HUES6 (cell line): Measurements from ENCODE around the gene ST8SIA4.
A peak's percentile ranks its signal among the peaks of the same experiment; 100 is the strongest.

Experiments used
- H3K27ac ChIP-seq: 2 replicates; pipeline ENCODE4 v1.7.0; 2013; ENCODE audit warnings: low read depth, mild to moderate bottlenecking, low read length, inconsistent platforms
- H3K27me3 ChIP-seq: 2 replicates; pipeline ENCODE4 v1.6.1; 2013; ENCODE audit warnings: low read length; ENCODE audit not compliant: control insufficient read depth, insufficient read depth
- H3K36me3 ChIP-seq: 2 replicates; pipeline ENCODE4 v1.6.1; 2013; ENCODE audit warnings: low read length; ENCODE audit not compliant: control insufficient read depth, insufficient read depth
- H3K4me1 ChIP-seq: 2 replicates; pipeline ENCODE4 v1.6.1; 2013; ENCODE audit warnings: low read length; ENCODE audit not compliant: control insufficient read depth, insufficient read depth
- H3K4me3 ChIP-seq: 2 replicates; pipeline ENCODE4 v1.5.1; 2013; ENCODE audit warnings: low read depth, low read length
- H3K9ac ChIP-seq: one replicate; pipeline ENCODE4 v1.6.1; 2013; ENCODE audit warnings: mild to moderate bottlenecking, low read length
- H3K9me3 ChIP-seq: 2 replicates; pipeline ENCODE4 v1.6.1; 2013; ENCODE audit warnings: low read depth, low read length; ENCODE audit not compliant: control insufficient read depth, insufficient read depth

ST8SIA4 gene

GRCh38 chr5:100846772-100847171 lies 56.3 kb downstream of the ST8SIA4 start:
- H3K4me3 ChIP-seq: no peak overlapping the region
- no peaks in the 10 kb centered on the region for H3K27me3 ChIP-seq
- H3K4me1 ChIP-seq: peaks cover 1% of the 10 kb centered on the region
- no peaks in the 10 kb centered on the region for H3K36me3 ChIP-seq
- H3K9ac ChIP-seq: no peak overlapping the region
- no peak overlapping the region for H3K27ac ChIP-seq
- no peaks in the 10 kb centered on the region for H3K9me3 ChIP-seq

- Histone ChIP-seq H3K9me3 (no peaks in the 10 kb centered on the region), H3K4me3 (no peak overlapping the region), H3K27me3 (no peaks in the 10 kb centered on the region), H3K9ac (no peak overlapping the region), H3K27ac (no peak overlapping the region), H3K4me1 (peaks cover 18% of the 10 kb centered on the region), H3K36me3 (no peaks in the 10 kb centered on the region)
Measured at GRCh38 chr5:100842080-100842479, 61.0 kb downstream of the ST8SIA4 start.

GRCh38 chr5:100841358-100842076 lies 61.6 kb downstream of the ST8SIA4 start:
- peaks cover 18% of the 10 kb centered on the region for H3K4me1 ChIP-seq
- H3K9me3 ChIP-seq: no peaks in the 10 kb centered on the region
- H3K36me3 ChIP-seq: no peaks in the 10 kb centered on the region
- H3K27me3 ChIP-seq: no peaks in the 10 kb centered on the region
- no peak overlapping the region for H3K4me3 ChIP-seq
- H3K9ac ChIP-seq: no peak overlapping the region
- H3K27ac ChIP-seq: no peak overlapping the region

- peaks cover 18% of the 10 kb centered on the region for H3K4me1 ChIP-seq
- no peaks in the 10 kb centered on the region for H3K27me3 ChIP-seq
- H3K9ac ChIP-seq: no peak overlapping the region
- no peaks in the 10 kb centered on the region for H3K9me3 ChIP-seq
- no peaks in the 10 kb centered on the region for H3K36me3 ChIP-seq
- no peak overlapping the region for H3K4me3 ChIP-seq
- H3K27ac ChIP-seq: no peak overlapping the region
Measured at GRCh38 chr5:100840789-100841188, 62.3 kb downstream of the ST8SIA4 start.

- H3K9ac ChIP-seq: no peak overlapping the region
- H3K9me3 ChIP-seq: no peaks in the 10 kb centered on the region
- H3K36me3 ChIP-seq: no peaks in the 10 kb centered on the region
- H3K27me3 ChIP-seq: no peaks in the 10 kb centered on the region
- no peak overlapping the region for H3K4me3 ChIP-seq
- peaks cover 18% of the 10 kb centered on the region for H3K4me1 ChIP-seq
- H3K27ac ChIP-seq: peak overlapping the region; percentile 26; the same call in 1 of the 2 replicates
Measured at GRCh38 chr5:100840370-100840769, 62.7 kb downstream of the ST8SIA4 start.

- H3K27ac ChIP-seq: no peak overlapping the region
- H3K9ac ChIP-seq: no peak overlapping the region
- peaks cover 18% of the 10 kb centered on the region for H3K4me1 ChIP-seq
- no peaks in the 10 kb centered on the region for H3K27me3 ChIP-seq
- no peaks in the 10 kb centered on the region for H3K36me3 ChIP-seq
- no peak overlapping the region for H3K4me3 ChIP-seq
- no peaks in the 10 kb centered on the region for H3K9me3 ChIP-seq
Measured at GRCh38 chr5:100838048-100838473, 65.0 kb downstream of the ST8SIA4 start.

- no peaks in the 10 kb centered on the region for H3K36me3 ChIP-seq
- H3K27ac ChIP-seq: no peak overlapping the region
- H3K27me3 ChIP-seq: no peaks in the 10 kb centered on the region
- no peaks in the 10 kb centered on the region for H3K9me3 ChIP-seq
- H3K9ac ChIP-seq: no peak overlapping the region
- H3K4me3 ChIP-seq: no peak overlapping the region
- no peaks in the 10 kb centered on the region for H3K4me1 ChIP-seq
Measured at GRCh38 chr5:100834519-100834918, 68.6 kb downstream of the ST8SIA4 start.

GRCh38 chr5:100832252-100833230 lies 70.5 kb downstream of the ST8SIA4 start:
- no peaks in the 10 kb centered on the region for H3K36me3 ChIP-seq

GRCh38 chr5:100828898-100829356 lies 74.2 kb downstream of the ST8SIA4 start:
- Histone ChIP-seq H3K36me3 (no peaks in the 10 kb centered on the region), H3K27me3 (no peaks in the 10 kb centered on the region), H3K4me3 (no peak overlapping the region), H3K9ac (no peak overlapping the region), H3K27ac (no peak overlapping the region), H3K9me3 (no peaks in the 10 kb centered on the region), H3K4me1 (peaks cover 17% of the 10 kb centered on the region)

More at GRCh38 chr5:100832252-100833230, 70.5 kb downstream of the ST8SIA4 start:
- Histone ChIP-seq H3K27me3 (no peaks in the 10 kb centered on the region), H3K4me1 (peaks cover 11% of the 10 kb centered on the region), H3K27ac (no peak overlapping the region), H3K9ac (no peak overlapping the region), H3K9me3 (no peaks in the 10 kb centered on the region), H3K4me3 (no peak overlapping the region)

GRCh38 chr5:100828071-100828897 lies 74.8 kb downstream of the ST8SIA4 start:
- peaks cover 18% of the 10 kb centered on the region for H3K4me1 ChIP-seq
- H3K4me3 ChIP-seq: no peak overlapping the region
- H3K9ac ChIP-seq: no peak overlapping the region
- no peaks in the 10 kb centered on the region for H3K36me3 ChIP-seq
- H3K9me3 ChIP-seq: no peaks in the 10 kb centered on the region
- no peaks in the 10 kb centered on the region for H3K27me3 ChIP-seq
- H3K27ac ChIP-seq: no peak overlapping the region
